22Rv1 (cell line): ENCODE results near the gene ERN2.

Source experiments
- ZFX ChIP-seq: fragments of 450-650 bp; IDR thresholded peaks from 2 replicates; pipeline ENCODE4 v1.6.1; 2017; ENCODE audit warnings: antibody characterized with exemption, borderline replicate concordance
- TF ChIP-seq, protein P1 (sequence below): fragments of 450-650 bp; IDR thresholded peaks from 2 replicates; pipeline ENCODE4 v1.5.1; 2017; ENCODE audit warnings: mild to moderate bottlenecking

DNA sequence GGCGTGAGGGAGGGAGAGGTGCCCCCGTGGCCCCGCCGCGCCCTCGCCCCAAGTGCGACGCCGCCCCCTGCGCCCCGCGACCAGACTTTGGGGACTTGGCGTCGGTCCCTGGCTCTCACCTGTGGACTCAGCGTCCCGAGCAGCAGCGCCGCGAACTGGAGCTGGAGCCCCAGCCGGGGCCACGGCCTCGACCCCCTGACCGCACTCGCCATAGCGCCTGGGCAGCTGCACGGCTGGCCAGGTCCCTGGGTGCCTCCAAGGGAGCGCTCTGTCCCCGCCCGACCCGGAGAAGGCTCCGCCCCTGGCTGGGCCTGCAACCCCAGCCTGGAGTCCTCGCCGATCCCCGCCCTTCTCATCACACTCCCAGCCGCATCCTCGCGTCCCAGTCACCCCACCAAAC, at the start of gene ERN2:
- TF ChIP-seq, protein P1, sequence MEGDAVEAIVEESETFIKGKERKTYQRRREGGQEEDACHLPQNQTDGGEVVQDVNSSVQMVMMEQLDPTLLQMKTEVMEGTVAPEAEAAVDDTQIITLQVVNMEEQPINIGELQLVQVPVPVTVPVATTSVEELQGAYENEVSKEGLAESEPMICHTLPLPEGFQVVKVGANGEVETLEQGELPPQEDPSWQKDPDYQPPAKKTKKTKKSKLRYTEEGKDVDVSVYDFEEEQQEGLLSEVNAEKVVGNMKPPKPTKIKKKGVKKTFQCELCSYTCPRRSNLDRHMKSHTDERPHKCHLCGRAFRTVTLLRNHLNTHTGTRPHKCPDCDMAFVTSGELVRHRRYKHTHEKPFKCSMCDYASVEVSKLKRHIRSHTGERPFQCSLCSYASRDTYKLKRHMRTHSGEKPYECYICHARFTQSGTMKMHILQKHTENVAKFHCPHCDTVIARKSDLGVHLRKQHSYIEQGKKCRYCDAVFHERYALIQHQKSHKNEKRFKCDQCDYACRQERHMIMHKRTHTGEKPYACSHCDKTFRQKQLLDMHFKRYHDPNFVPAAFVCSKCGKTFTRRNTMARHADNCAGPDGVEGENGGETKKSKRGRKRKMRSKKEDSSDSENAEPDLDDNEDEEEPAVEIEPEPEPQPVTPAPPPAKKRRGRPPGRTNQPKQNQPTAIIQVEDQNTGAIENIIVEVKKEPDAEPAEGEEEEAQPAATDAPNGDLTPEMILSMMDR: no peak
- no peak for TF ChIP-seq ZFX
